DMS79 (cell line): ENCODE measurements around the gene LY9.
"Not testable (repeated sequence)": the region's sequence is repeated elsewhere in the genome, so short reads cannot be mapped to it uniquely, and the experiment has no call there.

Source experiments
- DNase-seq: peaks from one replicate; lab custom pipeline; 2025; lab: John Stamatoyannopoulos, UW

Gene LY9

DNA sequence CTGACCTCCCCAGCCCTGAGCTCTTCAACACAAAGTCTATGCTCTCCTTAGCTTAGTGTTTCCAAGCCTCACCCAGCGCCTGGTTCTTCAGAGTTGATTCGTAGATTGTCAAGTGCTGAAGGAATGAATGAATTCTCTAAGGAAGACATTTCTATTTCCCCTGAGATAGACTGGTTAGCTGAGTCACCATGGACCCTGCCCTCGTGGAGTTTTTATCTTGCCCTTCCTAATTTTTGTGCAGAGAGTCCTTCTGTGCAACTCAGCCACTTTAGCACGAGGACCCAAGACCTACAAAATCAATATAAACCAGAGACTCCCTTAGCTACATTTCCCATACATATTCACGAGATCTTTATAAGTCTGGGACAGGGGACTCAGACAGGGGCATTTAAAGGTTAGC lies 69.4 kb downstream of the LY9 start:
- DNase-seq: no peak

DNA sequence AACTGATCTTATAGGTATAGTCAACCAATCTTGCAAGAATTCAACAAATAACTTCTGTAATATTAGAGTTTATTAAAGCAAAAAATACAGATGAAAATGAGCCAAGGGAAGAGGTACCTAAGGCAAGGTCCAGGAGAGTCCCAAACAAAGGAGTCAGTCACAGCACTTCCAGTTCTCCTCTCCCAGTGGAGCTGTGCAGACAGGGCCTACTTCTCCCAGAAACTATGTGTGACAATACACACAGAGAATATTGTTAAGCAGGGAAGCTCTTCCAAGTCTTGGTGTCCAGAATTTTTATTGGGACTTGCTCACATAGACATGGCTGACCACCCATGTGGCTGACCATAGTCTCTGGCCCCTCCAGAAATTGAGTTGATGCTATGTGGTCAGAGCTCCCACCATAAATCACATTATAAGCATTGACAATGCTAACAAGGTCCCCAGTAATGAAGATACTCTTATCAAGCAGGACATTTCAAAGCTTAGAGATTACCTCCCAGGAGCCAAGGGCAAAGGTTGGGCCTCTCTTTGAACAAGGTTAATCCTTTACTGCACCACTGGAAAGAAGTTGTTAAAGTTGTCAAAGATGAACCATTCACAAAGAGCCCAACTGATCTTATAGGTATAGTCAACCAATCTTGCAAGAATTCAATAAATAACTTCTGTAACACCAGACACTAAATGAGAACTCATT lies 70.2 kb downstream of the LY9 start:
- no peak for DNase-seq

DNA sequence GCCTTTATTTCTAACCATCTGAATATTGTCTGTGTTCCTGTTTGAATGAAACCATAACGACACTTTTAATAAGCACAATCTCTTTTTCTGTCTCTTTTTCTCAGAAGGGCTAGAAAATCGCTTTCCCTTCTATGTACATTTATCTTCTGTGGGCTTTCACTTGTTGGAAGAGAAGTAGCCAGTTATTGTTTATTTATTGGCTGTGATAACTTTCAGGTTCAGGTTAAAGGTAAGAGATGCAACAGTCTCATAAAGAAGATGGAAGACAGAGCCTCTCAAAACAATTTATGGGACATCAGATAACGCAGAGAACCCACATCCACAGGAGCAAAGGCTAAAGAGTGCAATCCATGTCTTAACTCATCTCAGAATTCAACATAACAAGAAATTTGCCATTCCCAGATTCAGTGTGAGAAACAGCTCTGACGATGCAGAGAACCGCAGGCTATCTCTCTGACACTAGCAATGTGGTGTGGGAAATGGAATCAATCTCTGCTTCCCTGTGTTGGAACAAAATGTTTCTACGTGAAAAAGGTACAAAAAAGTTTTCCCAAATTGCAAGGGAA lies 70.8 kb downstream of the LY9 start:
- DNase-seq: no peak

DNA sequence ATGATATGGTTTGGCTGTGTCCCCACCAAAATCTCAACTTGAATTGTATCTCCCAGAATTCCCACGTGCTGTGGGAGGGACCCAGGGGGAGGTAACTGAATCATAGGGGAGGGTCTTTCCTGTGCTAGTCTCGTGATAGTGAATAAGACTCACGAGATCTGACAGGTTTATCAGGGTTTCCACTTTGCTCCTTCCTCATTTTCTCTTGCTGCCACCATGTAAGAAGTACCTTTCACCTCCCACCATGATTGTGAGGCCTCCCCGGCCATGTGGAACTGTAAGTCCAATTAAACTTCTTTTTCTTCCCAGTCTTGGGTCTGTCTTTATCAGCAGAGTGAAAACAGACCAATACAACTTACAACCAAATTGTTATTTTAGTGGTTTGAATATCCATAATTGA lies 71.7 kb downstream of the LY9 start:
- not testable (repeated sequence) for DNase-seq

DNA sequence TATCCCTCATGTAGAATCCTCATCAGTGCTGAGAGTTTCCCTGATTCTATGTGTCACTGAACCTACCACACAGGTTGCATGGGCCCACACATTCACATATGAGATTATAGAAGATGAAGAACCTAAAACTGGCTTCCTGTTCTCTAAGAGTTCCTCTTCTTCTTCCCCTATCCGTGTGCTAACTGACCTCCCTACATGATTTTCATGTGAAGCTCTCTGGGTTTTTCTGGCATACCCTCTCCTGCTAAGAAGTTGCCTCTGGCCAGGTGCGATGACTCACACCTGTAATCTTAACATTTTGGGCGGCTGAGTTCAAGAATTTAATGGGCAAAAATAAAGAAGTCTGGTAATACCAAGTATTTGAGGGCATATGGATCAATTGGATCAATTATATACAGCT lies 72.2 kb downstream of the LY9 start:
- no peak for DNase-seq

DNA sequence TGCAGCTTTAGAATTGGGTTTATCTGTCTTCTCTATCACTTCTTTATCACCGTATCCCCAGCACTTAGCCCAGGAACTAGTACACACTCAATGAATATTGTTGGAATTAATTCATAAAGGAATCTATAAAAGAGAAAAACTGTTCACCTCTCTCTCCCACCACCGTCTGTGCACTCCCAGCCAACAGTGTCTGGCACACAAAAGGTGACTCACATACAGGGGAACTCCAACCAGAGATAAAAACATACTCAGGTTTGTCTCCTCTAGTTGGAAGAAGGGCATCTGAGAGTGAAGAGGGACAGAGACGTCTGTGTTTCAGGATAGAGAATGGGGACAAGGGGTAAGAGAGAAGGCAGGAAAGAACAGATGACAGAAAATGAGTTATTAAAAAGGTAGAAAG lies 79.0 kb downstream of the LY9 start:
- no peak for DNase-seq

DNA sequence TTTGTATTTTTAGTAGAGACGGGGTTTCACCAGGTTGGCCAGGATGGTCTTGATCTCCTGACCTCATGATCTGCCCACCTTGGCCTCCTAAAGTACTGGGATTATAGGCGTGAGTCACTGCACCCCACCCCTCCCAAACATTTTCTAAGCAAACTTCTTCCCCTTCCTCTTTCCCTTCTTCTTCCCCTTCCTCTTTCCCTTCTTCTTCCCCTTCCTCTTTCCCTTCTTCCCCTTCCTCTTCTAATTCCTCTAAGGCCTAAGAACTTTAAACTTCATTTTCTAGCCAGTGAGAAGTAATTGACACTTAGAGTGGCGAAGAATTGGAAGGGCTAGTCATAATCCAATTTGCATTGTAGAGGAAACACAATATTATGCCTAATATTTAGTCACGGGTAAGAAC lies 79.6 kb downstream of the LY9 start:
- DNase-seq: not testable (repeated sequence)

DNA sequence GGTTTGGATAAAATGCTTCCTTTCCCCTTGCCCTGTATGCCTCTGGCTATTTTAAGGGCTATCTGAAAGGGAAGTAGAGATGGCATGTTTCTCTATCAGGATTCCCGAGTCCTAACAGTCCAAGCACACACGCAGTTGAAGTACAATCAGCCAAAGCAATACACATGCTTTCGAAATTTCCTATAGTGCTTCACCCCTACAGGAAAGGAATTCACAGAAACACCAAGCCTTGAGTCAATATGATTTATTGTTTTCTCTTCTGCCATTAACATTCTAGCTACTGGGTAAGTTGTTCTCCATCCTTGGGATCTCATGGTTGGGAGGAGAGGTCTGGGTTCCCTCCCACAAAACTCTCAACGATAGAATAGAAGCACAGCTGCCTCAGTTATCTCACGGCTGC lies 80.3 kb downstream of the LY9 start:
- no peak for DNase-seq

DNA sequence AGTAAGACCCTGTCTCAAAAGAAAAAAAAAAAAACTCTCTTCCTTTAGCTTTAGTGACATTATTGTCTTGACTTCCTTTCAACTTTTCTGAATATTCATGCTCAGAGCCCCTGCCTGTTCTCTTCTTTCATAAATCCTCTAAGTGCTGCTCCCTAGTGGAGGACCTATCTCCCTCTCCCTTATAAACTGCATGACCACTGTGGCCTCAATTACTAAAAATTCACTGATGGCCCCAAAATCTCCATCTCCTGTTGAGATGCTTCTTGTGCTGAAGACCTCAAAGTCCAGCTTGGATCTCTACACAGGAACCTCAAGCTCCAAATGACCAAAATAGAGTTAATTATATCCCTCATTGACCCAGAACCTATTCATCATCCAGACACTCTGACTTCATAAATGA lies 81.2 kb downstream of the LY9 start:
- DNase-seq: no peak
